ENCODE measurements around the gene CATSPERB. TPM values are rescaled to one million over a fixed set of nuclear protein-coding genes. Genes with fewer than 3 reads are reported as not detected.
"Not testable (repeated sequence)": the region's sequence is repeated elsewhere in the genome, so short reads cannot be mapped to it uniquely, and the experiment has no call there.

CATSPERB gene
- total RNA-seq, 2 experiments from 2014 or later: 0.20 to 0.26 TPM

- H3K27ac Mint-ChIP-seq: no peak overlapping the region
- CTCF ChIA-PET: interaction anchor here (1.0 kb wide), 1 partner anchor 35 kb away, joined by 3 read pairs; no protein-coding TSS in a partner anchor
These were observed 18.8 kb upstream of the CATSPERB start for GRCh38 chr14:91750634-91751198.

GRCh38 chr14:91749868-91750267 lies 18.0 kb upstream of the CATSPERB start:
- Mint-ChIP-seq H3K27me3 (ENCODE audit: low read depth) (no peaks in the 10 kb centered on the region), H3K27ac (no peak overlapping the region), H3K4me1 (ENCODE audit: low read depth) (no peaks in the 10 kb centered on the region), H3K9me3 (no peaks in the 10 kb centered on the region), H3K36me3 (ENCODE audit: low read depth) (no peaks in the 10 kb centered on the region), H3K4me3 (no peak overlapping the region)
- no peak for DNase-seq
- CTCF ChIA-PET: no interaction called here
- intact Hi-C loops (cut with micrococcal nuclease): loop anchor here (5.0 kb wide), 1 partner anchor 68 kb away; no protein-coding TSS in a partner anchor

More at GRCh38 chr14:91750634-91751198, 18.8 kb upstream of the CATSPERB start:
- DNase-seq: no peak
- Mint-ChIP-seq H3K27me3 (ENCODE audit: low read depth) (no peaks in the 10 kb centered on the region), H3K4me1 (ENCODE audit: low read depth) (no peaks in the 10 kb centered on the region), H3K9me3 (no peaks in the 10 kb centered on the region), H3K4me3 (no peak overlapping the region), H3K36me3 (ENCODE audit: low read depth) (no peaks in the 10 kb centered on the region)
- intact Hi-C loops (cut with micrococcal nuclease): loop anchor here (5.0 kb wide), 1 partner anchor 68 kb away; no protein-coding TSS in a partner anchor

DNA sequence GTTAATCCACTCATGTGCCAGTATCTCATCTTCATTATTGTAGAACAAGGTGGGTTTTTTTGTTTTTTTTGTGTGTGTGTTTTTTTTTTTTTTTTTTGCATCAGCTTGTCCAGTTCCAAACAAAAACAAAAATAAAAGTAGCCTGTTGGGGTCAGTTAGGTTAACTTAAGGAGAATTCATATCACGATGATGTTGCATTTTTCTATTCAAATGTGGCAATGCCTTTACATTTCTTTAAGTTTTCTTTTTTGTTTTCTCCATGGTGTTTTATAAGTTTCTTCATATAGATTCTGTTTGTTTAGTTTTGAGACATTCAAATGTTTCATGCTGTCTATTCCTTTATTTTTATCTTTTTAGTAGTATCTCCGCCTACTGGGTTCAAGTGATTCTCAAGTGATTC lies 16.2 kb upstream of the CATSPERB start:
- no peaks in the 10 kb centered on the region for H3K4me1 Mint-ChIP-seq (ENCODE audit: low read depth)
- H3K9me3 Mint-ChIP-seq: no peaks in the 10 kb centered on the region
- intact Hi-C loops (cut with micrococcal nuclease): no loop called here
- CTCF ChIA-PET: no interaction called here
- no peak overlapping the region for H3K4me3 Mint-ChIP-seq
- no peaks in the 10 kb centered on the region for H3K36me3 Mint-ChIP-seq (ENCODE audit: low read depth)
- no peak for DNase-seq
- H3K27ac Mint-ChIP-seq: no peak overlapping the region
- H3K27me3 Mint-ChIP-seq (ENCODE audit: low read depth): no peaks in the 10 kb centered on the region

DNA sequence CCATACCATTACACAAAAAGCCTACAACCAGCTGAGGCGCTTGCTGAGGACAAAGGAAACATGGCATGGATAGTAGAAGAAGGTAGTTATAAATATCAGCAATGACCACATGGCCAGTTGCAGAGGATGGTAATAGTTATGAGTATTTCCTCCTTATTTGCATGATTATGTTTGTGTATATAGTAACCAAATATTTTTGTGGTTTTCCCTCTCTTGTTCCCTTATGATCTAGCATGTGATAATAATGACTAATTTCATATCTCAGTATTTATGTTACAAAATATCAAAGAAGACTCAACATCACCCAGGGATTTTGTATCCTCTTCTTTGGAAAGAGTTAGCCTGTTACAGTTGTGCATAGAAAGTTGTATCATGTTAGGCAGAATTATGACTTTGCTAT lies 13.5 kb upstream of the CATSPERB start:
- Mint-ChIP-seq H3K36me3 (ENCODE audit: low read depth) (no peaks in the 10 kb centered on the region), H3K27ac (no peak overlapping the region), H3K9me3 (no peaks in the 10 kb centered on the region), H3K27me3 (ENCODE audit: low read depth) (no peaks in the 10 kb centered on the region), H3K4me3 (no peak overlapping the region), H3K4me1 (ENCODE audit: low read depth) (no peaks in the 10 kb centered on the region)
- DNase-seq: no peak
- CTCF ChIA-PET: no interaction called here
- intact Hi-C loops (cut with micrococcal nuclease): no loop called here

DNA sequence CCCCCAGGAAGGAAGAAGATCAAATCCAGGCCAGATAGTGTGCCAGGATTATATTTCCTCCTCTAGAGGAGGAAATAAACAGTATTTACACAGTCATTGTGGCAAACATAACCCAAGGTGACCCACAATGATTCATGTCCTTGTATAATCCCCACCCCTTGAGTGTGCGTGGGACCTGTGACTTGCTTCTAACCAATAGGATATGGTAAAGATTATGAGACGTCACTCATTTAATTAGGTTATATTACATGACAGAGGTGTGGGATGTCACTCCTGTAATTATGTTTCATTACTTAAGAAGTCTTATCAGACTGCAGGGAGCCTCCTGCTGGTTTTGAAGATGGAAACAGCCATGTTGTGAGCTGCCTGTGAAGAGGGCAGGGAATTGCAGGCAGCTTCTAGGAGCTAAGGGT lies 12.2 kb upstream of the CATSPERB start:
- no peaks in the 10 kb centered on the region for H3K9me3 Mint-ChIP-seq
- H3K4me1 Mint-ChIP-seq (ENCODE audit: low read depth): no peaks in the 10 kb centered on the region
- no peaks in the 10 kb centered on the region for H3K36me3 Mint-ChIP-seq (ENCODE audit: low read depth)
- DNase-seq: no peak
- CTCF ChIA-PET: no interaction called here
- H3K27me3 Mint-ChIP-seq (ENCODE audit: low read depth): no peaks in the 10 kb centered on the region
- intact Hi-C loops (cut with micrococcal nuclease): no loop called here
- H3K4me3 Mint-ChIP-seq: no peak overlapping the region
- H3K27ac Mint-ChIP-seq: no peak overlapping the region

DNA sequence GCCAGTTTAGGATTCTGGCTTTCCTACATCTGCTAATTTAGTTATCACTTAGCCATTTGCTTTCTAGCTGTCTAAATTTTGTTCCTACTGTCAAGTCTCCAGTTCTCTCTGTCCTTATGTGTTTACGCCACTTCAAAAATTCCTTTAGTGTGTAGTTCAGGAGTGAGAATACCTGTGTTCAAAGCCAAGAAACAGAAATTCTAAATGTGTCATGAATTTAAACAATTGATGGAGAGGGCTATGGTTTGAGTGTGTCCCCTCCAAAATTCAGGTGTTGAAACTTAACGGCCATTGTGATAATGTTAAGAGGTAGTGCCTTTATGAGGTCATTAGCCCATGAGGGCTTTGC lies 11.4 kb upstream of the CATSPERB start:
- CTCF ChIA-PET: no interaction called here
- DNase-seq: no peak
- no peak overlapping the region for H3K4me3 Mint-ChIP-seq
- no peak overlapping the region for H3K27ac Mint-ChIP-seq
- H3K36me3 Mint-ChIP-seq (ENCODE audit: low read depth): no peaks in the 10 kb centered on the region
- H3K27me3 Mint-ChIP-seq (ENCODE audit: low read depth): no peaks in the 10 kb centered on the region
- intact Hi-C loops (cut with micrococcal nuclease): no loop called here
- no peaks in the 10 kb centered on the region for H3K9me3 Mint-ChIP-seq
- H3K4me1 Mint-ChIP-seq (ENCODE audit: low read depth): no peaks in the 10 kb centered on the region

GRCh38 chr14:91742621-91743304 lies 10.9 kb upstream of the CATSPERB start:
- Mint-ChIP-seq H3K27me3 (ENCODE audit: low read depth) (no peaks in the 10 kb centered on the region), H3K4me1 (ENCODE audit: low read depth) (no peaks in the 10 kb centered on the region), H3K36me3 (ENCODE audit: low read depth) (no peaks in the 10 kb centered on the region), H3K4me3 (no peak overlapping the region), H3K27ac (no peak overlapping the region), H3K9me3 (no peaks in the 10 kb centered on the region)
- intact Hi-C loops (cut with micrococcal nuclease): no loop called here
- no peak for DNase-seq
- CTCF ChIA-PET: no interaction called here

DNA sequence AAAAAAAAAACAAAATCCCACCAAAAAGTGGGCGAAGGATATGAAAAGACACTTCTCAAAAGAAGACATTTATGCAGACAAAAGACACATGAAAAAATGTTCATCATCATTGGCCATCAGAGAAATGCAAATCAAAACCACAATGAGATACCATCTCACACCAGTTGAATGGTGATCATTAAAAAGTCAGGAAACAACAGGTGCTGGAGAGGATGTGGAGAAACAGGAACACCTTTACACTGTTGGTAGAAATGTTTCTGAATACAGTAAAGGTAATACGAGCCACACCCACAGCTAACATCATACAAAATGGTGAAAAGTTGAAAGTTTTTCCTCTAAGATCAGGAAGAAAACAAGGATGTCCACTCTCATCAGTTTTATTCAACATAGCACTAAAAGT lies 8.0 kb upstream of the CATSPERB start:
- H3K9me3 Mint-ChIP-seq; H3K27ac Mint-ChIP-seq; H3K36me3 Mint-ChIP-seq (ENCODE audit: low read depth); CTCF ChIA-PET; H3K4me3 Mint-ChIP-seq; H3K4me1 Mint-ChIP-seq (ENCODE audit: low read depth); intact Hi-C loops (cut with micrococcal nuclease); H3K27me3 Mint-ChIP-seq (ENCODE audit: low read depth); DNase-seq: not testable (repeated sequence)

DNA sequence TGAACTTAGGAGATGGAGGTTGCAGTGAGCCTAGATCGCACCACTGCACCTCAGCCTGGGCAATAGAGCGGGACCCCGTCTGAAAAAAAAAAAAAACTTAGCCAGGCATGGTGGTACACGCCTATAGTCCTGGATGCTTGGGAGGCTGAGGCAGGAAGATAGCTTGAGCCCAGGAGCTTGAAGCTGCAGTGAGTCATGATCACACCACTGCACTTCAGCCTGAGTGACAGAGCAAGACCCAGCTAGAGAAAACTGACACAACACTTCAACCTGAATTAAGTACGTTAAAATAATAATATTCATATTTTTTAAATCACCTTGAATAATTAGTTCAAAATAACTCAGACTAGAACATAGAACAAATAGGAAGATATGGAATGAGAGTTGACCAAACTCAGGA lies 5.7 kb upstream of the CATSPERB start:
- H3K27ac Mint-ChIP-seq: no peak overlapping the region
- intact Hi-C loops (cut with micrococcal nuclease): no loop called here
- no peak overlapping the region for H3K4me3 Mint-ChIP-seq
- DNase-seq: no peak
- CTCF ChIA-PET: no interaction called here
- no peaks in the 10 kb centered on the region for H3K27me3 Mint-ChIP-seq (ENCODE audit: low read depth)
- peaks cover 8% of the 10 kb centered on the region for H3K4me1 Mint-ChIP-seq (ENCODE audit: low read depth)
- H3K36me3 Mint-ChIP-seq (ENCODE audit: low read depth): no peaks in the 10 kb centered on the region
- H3K9me3 Mint-ChIP-seq: no peaks in the 10 kb centered on the region

GRCh38 chr14:91732859-91733477 lies 1.1 kb upstream of the CATSPERB start:
- no peaks in the 10 kb centered on the region for H3K36me3 Mint-ChIP-seq (ENCODE audit: low read depth)
- no peaks in the 10 kb centered on the region for H3K9me3 Mint-ChIP-seq
- no peak for DNase-seq
- intact Hi-C loops (cut with micrococcal nuclease): no loop called here
- H3K27ac Mint-ChIP-seq: no peak overlapping the region
- H3K4me1 Mint-ChIP-seq (ENCODE audit: low read depth): peaks cover 18% of the 10 kb centered on the region
- CTCF ChIA-PET: interaction anchor here (0.5 to 0.7 kb wide), 2 partner anchors 131 to 243 kb away, joined by 3 to 4 read pairs; no protein-coding TSS in a partner anchor
- H3K4me3 Mint-ChIP-seq: no peak overlapping the region
- no peaks in the 10 kb centered on the region for H3K27me3 Mint-ChIP-seq (ENCODE audit: low read depth)

DNA sequence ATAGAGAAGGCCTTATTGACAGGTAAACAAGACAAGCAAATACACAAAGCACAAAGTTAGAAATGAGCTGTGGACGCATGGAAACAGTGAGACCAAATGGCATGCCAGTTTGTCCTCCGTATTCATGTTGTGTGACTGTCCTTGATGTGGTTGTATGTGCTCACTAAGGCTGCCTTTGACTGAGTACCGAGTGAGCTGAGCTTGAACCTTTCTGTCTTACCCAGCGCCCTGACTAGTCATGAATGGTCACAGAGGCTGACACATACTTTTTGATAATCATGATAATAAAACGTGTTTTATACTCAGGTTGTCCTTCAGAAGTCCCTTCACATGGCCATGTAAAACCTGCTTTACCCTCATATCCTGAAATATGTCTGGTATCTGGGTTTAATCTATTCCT lies 553 bp upstream of the CATSPERB start:
- H3K36me3 Mint-ChIP-seq (ENCODE audit: low read depth): no peaks in the 10 kb centered on the region
- CTCF ChIA-PET: interaction anchor here (0.6 kb wide), 1 partner anchor 207 kb away, joined by 3 read pairs; no protein-coding TSS in a partner anchor
- H3K9me3 Mint-ChIP-seq: no peaks in the 10 kb centered on the region
- DNase-seq: no peak
- H3K27me3 Mint-ChIP-seq (ENCODE audit: low read depth): no peaks in the 10 kb centered on the region
- no peak overlapping the region for H3K4me3 Mint-ChIP-seq
- peaks cover 18% of the 10 kb centered on the region for H3K4me1 Mint-ChIP-seq (ENCODE audit: low read depth)
- no peak overlapping the region for H3K27ac Mint-ChIP-seq
- intact Hi-C loops (cut with micrococcal nuclease): no loop called here

- H3K4me3 Mint-ChIP-seq: no peak overlapping the region
- H3K4me1 Mint-ChIP-seq (ENCODE audit: low read depth): peaks cover 18% of the 10 kb centered on the region
- CTCF ChIA-PET: no interaction called here
- H3K9me3 Mint-ChIP-seq: no peaks in the 10 kb centered on the region
- H3K27ac Mint-ChIP-seq: no peak overlapping the region
- DNase-seq: no peak
- H3K27me3 Mint-ChIP-seq (ENCODE audit: low read depth): no peaks in the 10 kb centered on the region
- no peaks in the 10 kb centered on the region for H3K36me3 Mint-ChIP-seq (ENCODE audit: low read depth)
- intact Hi-C loops (cut with micrococcal nuclease): no loop called here
These were observed 868 bp downstream of the CATSPERB start for GRCh38 chr14:91731018-91731417.

DNA sequence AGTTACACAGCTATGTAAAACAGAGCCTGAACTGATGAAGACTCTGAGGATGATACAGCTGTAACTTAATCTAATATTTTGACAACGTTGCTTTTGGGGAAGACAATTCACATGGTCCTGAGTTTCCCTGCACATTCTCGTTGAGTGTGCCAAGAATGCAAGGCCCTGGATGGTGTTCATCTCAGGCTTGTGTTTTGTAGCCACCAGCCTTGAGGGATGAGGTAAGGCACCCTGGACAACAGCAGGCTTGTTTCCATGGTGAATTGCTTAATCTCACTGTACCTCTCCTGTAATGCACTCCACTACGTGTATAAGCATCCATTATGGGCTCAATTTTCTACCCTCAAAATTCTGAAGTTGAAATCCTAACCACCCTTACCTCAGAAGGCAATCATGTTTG lies 2.1 kb downstream of the CATSPERB start:
- CTCF ChIA-PET: no interaction called here
- no peak for DNase-seq
- Mint-ChIP-seq H3K4me1 (ENCODE audit: low read depth) (peaks cover 18% of the 10 kb centered on the region), H3K27ac (no peak overlapping the region), H3K36me3 (ENCODE audit: low read depth) (no peaks in the 10 kb centered on the region), H3K27me3 (ENCODE audit: low read depth) (no peaks in the 10 kb centered on the region), H3K4me3 (no peak overlapping the region), H3K9me3 (no peaks in the 10 kb centered on the region)
- intact Hi-C loops (cut with micrococcal nuclease): no loop called here

Measured in activated naive CD4-positive, alpha-beta T cell treated with anti-CD3 and anti-CD28 coated beads for 36 hours (primary cell).